ENCODE measurements around the gene VEPH1. TPM values are rescaled to one million over a fixed set of nuclear protein-coding genes. Genes with fewer than 3 reads are reported as not detected.

VEPH1 gene
- polyA plus RNA-seq, 1 donor (not counting 4 experiments of a cell fraction or from before 2014, with no cell fraction given): 0.21 TPM

DNA sequence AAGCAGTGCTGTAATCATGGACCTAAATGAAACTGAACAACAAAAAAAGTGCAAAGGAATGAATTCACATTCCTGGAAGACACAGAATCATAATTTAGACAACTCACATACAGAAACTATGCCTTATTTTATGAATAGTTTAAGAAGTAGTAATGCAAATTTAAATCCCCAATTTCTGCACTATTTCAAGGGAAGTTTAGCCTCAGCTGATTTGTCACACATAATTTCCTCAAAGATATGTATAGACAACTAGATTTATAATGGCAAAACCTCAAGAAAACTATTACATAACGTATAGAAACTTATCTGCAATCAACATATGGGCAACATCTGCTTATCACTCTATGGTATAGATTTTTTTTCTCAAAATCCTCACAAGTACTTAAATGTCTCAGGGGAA is 74.4 kb downstream of the VEPH1 start:
- Histone ChIP-seq H3K36me3 (ENCODE audit: control insufficient read depth in 2 of 2, extremely low read depth in 1 of 2, insufficient read depth in 2 of 2, low read length in 2 of 2) (no peaks in the 10 kb centered on the region), H3K27ac (ENCODE audit: control insufficient read depth, insufficient read depth, low read length) (no peak overlapping the region), H3K27me3 (ENCODE audit: control insufficient read depth, extremely low read depth, insufficient read depth, low read length) (no peaks in the 10 kb centered on the region), H2AFZ (ENCODE audit: control insufficient read depth, low read length) (no peak overlapping the region), H3K9me3 (ENCODE audit: control insufficient read depth, low read depth, low read length) (no peaks in the 10 kb centered on the region), H3K9me1 (ENCODE audit: control insufficient read depth, extremely low read depth, insufficient read depth, low read length) (no peaks in the 10 kb centered on the region), H3K4me1 (ENCODE audit: control insufficient read depth, extremely low read depth, insufficient read depth, low read length) (no peaks in the 10 kb centered on the region), H4K20me1 (ENCODE audit: control insufficient read depth, extremely low read depth, insufficient read depth, low read length) (no peaks in the 10 kb centered on the region), H3K4me3 (ENCODE audit: control insufficient read depth in 2 of 3, extremely low read depth in 1 of 3, insufficient read depth in 2 of 3, low read depth in 1 of 3, low read length in 3 of 3) (no peak overlapping the region), H3K9ac (ENCODE audit: control insufficient read depth, extremely low read depth, insufficient read depth, low read length) (no peak overlapping the region), H3K4me2 (ENCODE audit: control insufficient read depth, extremely low read depth, insufficient read depth, low read depth, low read length) (no peak overlapping the region), H3K79me2 (ENCODE audit: control insufficient read depth, insufficient read depth, low read length) (no peaks in the 10 kb centered on the region)
- no peak for TF ChIP-seq EZH2 (IDR thresholded peaks at IDR 0.05; ENCODE audit: low read length)
- dilution Hi-C loops (cut with MboI; ENCODE audit: extremely low pct_ligation_motif_present, low sequenced_read_pairs): no loop called here
- no peak for FAIRE-seq
- DNase-seq (ENCODE audit: low read depth, low spot score): no peak

DNA sequence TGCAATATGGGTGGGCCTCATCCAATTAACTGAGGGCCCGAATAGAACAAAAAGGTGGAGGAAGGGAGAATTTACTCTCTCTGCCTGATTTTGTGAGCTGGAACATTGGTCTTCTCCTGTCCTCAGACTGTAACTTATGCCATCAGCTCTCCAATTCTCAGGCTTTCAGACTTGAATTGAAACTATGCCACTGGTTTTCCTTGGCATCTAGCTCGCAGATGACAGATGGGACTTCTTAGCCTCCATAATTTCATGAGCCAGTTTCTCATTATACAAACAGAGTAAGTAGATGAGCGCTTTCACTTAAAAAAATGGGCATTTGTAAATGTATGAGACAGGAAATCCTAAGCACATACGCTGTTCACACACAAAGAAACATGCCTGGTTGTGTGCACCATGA is 75.3 kb downstream of the VEPH1 start:
- DNase-seq (ENCODE audit: low read depth, low spot score) (no peak), FAIRE-seq (no peak)
- no peak overlapping the region for H2AFZ ChIP-seq (ENCODE audit: control insufficient read depth, low read length)
- no peaks in the 10 kb centered on the region for H3K9me3 ChIP-seq (ENCODE audit: control insufficient read depth, low read depth, low read length)
- no peaks in the 10 kb centered on the region for H3K36me3 ChIP-seq (ENCODE audit: control insufficient read depth in 2 of 2, extremely low read depth in 1 of 2, insufficient read depth in 2 of 2, low read length in 2 of 2)
- H3K9me1 ChIP-seq (ENCODE audit: control insufficient read depth, extremely low read depth, insufficient read depth, low read length): no peaks in the 10 kb centered on the region
- H3K4me3 ChIP-seq (ENCODE audit: control insufficient read depth in 2 of 3, extremely low read depth in 1 of 3, insufficient read depth in 2 of 3, low read depth in 1 of 3, low read length in 3 of 3): no peak overlapping the region
- H4K20me1 ChIP-seq (ENCODE audit: control insufficient read depth, extremely low read depth, insufficient read depth, low read length): no peaks in the 10 kb centered on the region
- no peaks in the 10 kb centered on the region for H3K79me2 ChIP-seq (ENCODE audit: control insufficient read depth, insufficient read depth, low read length)
- H3K27ac ChIP-seq (ENCODE audit: control insufficient read depth, insufficient read depth, low read length): no peak overlapping the region
- H3K4me2 ChIP-seq (ENCODE audit: control insufficient read depth, extremely low read depth, insufficient read depth, low read depth, low read length): no peak overlapping the region
- no peaks in the 10 kb centered on the region for H3K27me3 ChIP-seq (ENCODE audit: control insufficient read depth, extremely low read depth, insufficient read depth, low read length)
- dilution Hi-C loops (cut with MboI; ENCODE audit: extremely low pct_ligation_motif_present, low sequenced_read_pairs): no loop called here
- H3K9ac ChIP-seq (ENCODE audit: control insufficient read depth, extremely low read depth, insufficient read depth, low read length): no peak overlapping the region
- no peak for TF ChIP-seq EZH2 (IDR thresholded peaks at IDR 0.05; ENCODE audit: low read length)
- TF ChIP-seq, protein P1, sequence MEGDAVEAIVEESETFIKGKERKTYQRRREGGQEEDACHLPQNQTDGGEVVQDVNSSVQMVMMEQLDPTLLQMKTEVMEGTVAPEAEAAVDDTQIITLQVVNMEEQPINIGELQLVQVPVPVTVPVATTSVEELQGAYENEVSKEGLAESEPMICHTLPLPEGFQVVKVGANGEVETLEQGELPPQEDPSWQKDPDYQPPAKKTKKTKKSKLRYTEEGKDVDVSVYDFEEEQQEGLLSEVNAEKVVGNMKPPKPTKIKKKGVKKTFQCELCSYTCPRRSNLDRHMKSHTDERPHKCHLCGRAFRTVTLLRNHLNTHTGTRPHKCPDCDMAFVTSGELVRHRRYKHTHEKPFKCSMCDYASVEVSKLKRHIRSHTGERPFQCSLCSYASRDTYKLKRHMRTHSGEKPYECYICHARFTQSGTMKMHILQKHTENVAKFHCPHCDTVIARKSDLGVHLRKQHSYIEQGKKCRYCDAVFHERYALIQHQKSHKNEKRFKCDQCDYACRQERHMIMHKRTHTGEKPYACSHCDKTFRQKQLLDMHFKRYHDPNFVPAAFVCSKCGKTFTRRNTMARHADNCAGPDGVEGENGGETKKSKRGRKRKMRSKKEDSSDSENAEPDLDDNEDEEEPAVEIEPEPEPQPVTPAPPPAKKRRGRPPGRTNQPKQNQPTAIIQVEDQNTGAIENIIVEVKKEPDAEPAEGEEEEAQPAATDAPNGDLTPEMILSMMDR (optimal IDR thresholded peaks at IDR 0.05 in 1 of 3, IDR thresholded peaks at IDR 0.05 in 1 of 3, conservative IDR thresholded peaks at IDR 0.05 in 1 of 3; ENCODE audit: extremely low read depth in 1 of 3, insufficient read depth in 2 of 3, low read length in 3 of 3): no peak
- H3K4me1 ChIP-seq (ENCODE audit: control insufficient read depth, extremely low read depth, insufficient read depth, low read length): no peaks in the 10 kb centered on the region

- dilution Hi-C loops (cut with MboI; ENCODE audit: extremely low pct_ligation_motif_present, low sequenced_read_pairs): no loop called here
- H3K9me1 ChIP-seq (ENCODE audit: control insufficient read depth, extremely low read depth, insufficient read depth, low read length): no peaks in the 10 kb centered on the region
- no peak overlapping the region for H2AFZ ChIP-seq (ENCODE audit: control insufficient read depth, low read length)
- no peak for FAIRE-seq
- DNase-seq (ENCODE audit: low read depth, low spot score): no peak
- no peak overlapping the region for H3K9ac ChIP-seq (ENCODE audit: control insufficient read depth, extremely low read depth, insufficient read depth, low read length)
- TF ChIP-seq, protein P1 (optimal IDR thresholded peaks at IDR 0.05 in 1 of 3, IDR thresholded peaks at IDR 0.05 in 1 of 3, conservative IDR thresholded peaks at IDR 0.05 in 1 of 3; ENCODE audit: extremely low read depth in 1 of 3, insufficient read depth in 2 of 3, low read length in 3 of 3): no peak
- no peak for TF ChIP-seq EZH2 (IDR thresholded peaks at IDR 0.05; ENCODE audit: low read length)
- no peaks in the 10 kb centered on the region for H3K79me2 ChIP-seq (ENCODE audit: control insufficient read depth, insufficient read depth, low read length)
- no peak overlapping the region for H3K27ac ChIP-seq (ENCODE audit: control insufficient read depth, insufficient read depth, low read length)
- no peaks in the 10 kb centered on the region for H3K27me3 ChIP-seq (ENCODE audit: control insufficient read depth, extremely low read depth, insufficient read depth, low read length)
- H3K36me3 ChIP-seq (ENCODE audit: control insufficient read depth in 2 of 2, extremely low read depth in 1 of 2, insufficient read depth in 2 of 2, low read length in 2 of 2): no peaks in the 10 kb centered on the region
- H3K4me2 ChIP-seq (ENCODE audit: control insufficient read depth, extremely low read depth, insufficient read depth, low read depth, low read length): no peak overlapping the region
- no peaks in the 10 kb centered on the region for H3K9me3 ChIP-seq (ENCODE audit: control insufficient read depth, low read depth, low read length)
- no peaks in the 10 kb centered on the region for H3K4me1 ChIP-seq (ENCODE audit: control insufficient read depth, extremely low read depth, insufficient read depth, low read length)
- H4K20me1 ChIP-seq (ENCODE audit: control insufficient read depth, extremely low read depth, insufficient read depth, low read length): no peaks in the 10 kb centered on the region
- H3K4me3 ChIP-seq (ENCODE audit: control insufficient read depth in 2 of 3, extremely low read depth in 1 of 3, insufficient read depth in 2 of 3, low read depth in 1 of 3, low read length in 3 of 3): no peak overlapping the region
Observed at GRCh38 chr3:157423337-157423736, 79.9 kb downstream of the VEPH1 start.
